Parathyroid adenoma (tissue), 2 donors: ENCODE measurements around the gene GJA9.

ENCODE experiments used
- H2AFZ ChIP-seq: fragments of 300-600 bp; sonication (generic); one replicate; pipeline ENCODE4 v1.7.0; 2017; ENCODE audit warnings: antibody characterized with exemption, mild to moderate bottlenecking
- H3K27ac ChIP-seq: fragments of 300-600 bp; sonication (generic); one replicate; pipeline ENCODE4 v1.7.0; 2017
- H3K27me3 ChIP-seq: fragments of 300-600 bp; sonication (generic); one replicate; pipeline ENCODE4 v1.7.0; 2017; ENCODE audit warnings: low read length; ENCODE audit not compliant: control insufficient read depth, insufficient read depth
- H3K36me3 ChIP-seq: fragments of 300-600 bp; sonication (generic); one replicate; pipeline ENCODE4 v1.7.0; 2017; ENCODE audit warnings: low read length; ENCODE audit not compliant: control insufficient read depth, insufficient read depth
- H3K4me1 ChIP-seq: fragments of 300-600 bp; sonication (generic); one replicate; pipeline ENCODE4 v1.7.0; 2017; ENCODE audit warnings: control low read depth
- H3K4me2 ChIP-seq: fragments of 300-600 bp; sonication (generic); one replicate; pipeline ENCODE4 v1.7.0; 2017; ENCODE audit warnings: low read length
- H3K4me3 ChIP-seq: fragments of 300-600 bp; sonication (generic); one replicate; pipeline ENCODE4 v1.7.0; 2017; ENCODE audit warnings: low read depth, low read length
- H3K79me2 ChIP-seq: fragments of 300-600 bp; sonication (generic); one replicate; pipeline ENCODE4 v1.7.0; 2017; ENCODE audit warnings: control low read depth
- H3K9ac ChIP-seq: fragments of 300-600 bp; sonication (generic); one replicate; pipeline ENCODE4 v1.7.0; 2017; ENCODE audit warnings: mild to moderate bottlenecking
- H3K9me3 ChIP-seq: fragments of 300-600 bp; sonication (generic); one replicate; pipeline ENCODE4 v1.7.0; 2017; ENCODE audit warnings: low read length; ENCODE audit not compliant: control insufficient read depth
- TF ChIP-seq, protein P1 (sequence below): fragments of 300-600 bp; sonication (generic); IDR thresholded peaks from one replicate; pipeline ENCODE4 v1.7.0; 2017; ENCODE audit warnings: antibody characterized with exemption, mild to moderate bottlenecking
- donor health status: primary hyperparathyroidism.

Gene GJA9

GRCh38 chr1:38834937-38835827 is 46.2 kb downstream of the GJA9 start:
- no peak overlapping the region for H2AFZ ChIP-seq
- no peaks in the 10 kb centered on the region for H3K36me3 ChIP-seq
- no peak overlapping the region for H3K9ac ChIP-seq
- H3K4me1 ChIP-seq: no peaks in the 10 kb centered on the region
- H3K27ac ChIP-seq: no peak overlapping the region
- H3K27me3 ChIP-seq: no peaks in the 10 kb centered on the region
- H3K79me2 ChIP-seq: no peaks in the 10 kb centered on the region
- no peak overlapping the region for H3K4me2 ChIP-seq
- TF ChIP-seq, protein P1, sequence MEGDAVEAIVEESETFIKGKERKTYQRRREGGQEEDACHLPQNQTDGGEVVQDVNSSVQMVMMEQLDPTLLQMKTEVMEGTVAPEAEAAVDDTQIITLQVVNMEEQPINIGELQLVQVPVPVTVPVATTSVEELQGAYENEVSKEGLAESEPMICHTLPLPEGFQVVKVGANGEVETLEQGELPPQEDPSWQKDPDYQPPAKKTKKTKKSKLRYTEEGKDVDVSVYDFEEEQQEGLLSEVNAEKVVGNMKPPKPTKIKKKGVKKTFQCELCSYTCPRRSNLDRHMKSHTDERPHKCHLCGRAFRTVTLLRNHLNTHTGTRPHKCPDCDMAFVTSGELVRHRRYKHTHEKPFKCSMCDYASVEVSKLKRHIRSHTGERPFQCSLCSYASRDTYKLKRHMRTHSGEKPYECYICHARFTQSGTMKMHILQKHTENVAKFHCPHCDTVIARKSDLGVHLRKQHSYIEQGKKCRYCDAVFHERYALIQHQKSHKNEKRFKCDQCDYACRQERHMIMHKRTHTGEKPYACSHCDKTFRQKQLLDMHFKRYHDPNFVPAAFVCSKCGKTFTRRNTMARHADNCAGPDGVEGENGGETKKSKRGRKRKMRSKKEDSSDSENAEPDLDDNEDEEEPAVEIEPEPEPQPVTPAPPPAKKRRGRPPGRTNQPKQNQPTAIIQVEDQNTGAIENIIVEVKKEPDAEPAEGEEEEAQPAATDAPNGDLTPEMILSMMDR: peak; percentile 53
- H3K9me3 ChIP-seq: no peaks in the 10 kb centered on the region
- H3K4me3 ChIP-seq: no peak overlapping the region

- H3K4me2 ChIP-seq: no peak overlapping the region
- H3K9ac ChIP-seq: no peak overlapping the region
- no peaks in the 10 kb centered on the region for H3K36me3 ChIP-seq
- H3K79me2 ChIP-seq: no peaks in the 10 kb centered on the region
- no peaks in the 10 kb centered on the region for H3K4me1 ChIP-seq
- H3K27ac ChIP-seq: no peak overlapping the region
- no peaks in the 10 kb centered on the region for H3K27me3 ChIP-seq
- no peak overlapping the region for H3K4me3 ChIP-seq
- H2AFZ ChIP-seq: no peak overlapping the region
- H3K9me3 ChIP-seq: no peaks in the 10 kb centered on the region
- TF ChIP-seq, protein P1: no peak
Measured at GRCh38 chr1:38834221-38834782, 47.1 kb downstream of the GJA9 start.

GRCh38 chr1:38833146-38833545 is 48.2 kb downstream of the GJA9 start:
- no peak overlapping the region for H2AFZ ChIP-seq
- no peaks in the 10 kb centered on the region for H3K79me2 ChIP-seq
- TF ChIP-seq, protein P1: no peak
- H3K4me2 ChIP-seq: no peak overlapping the region
- H3K4me1 ChIP-seq: no peaks in the 10 kb centered on the region
- no peak overlapping the region for H3K9ac ChIP-seq
- no peak overlapping the region for H3K4me3 ChIP-seq
- H3K9me3 ChIP-seq: no peaks in the 10 kb centered on the region
- H3K27ac ChIP-seq: no peak overlapping the region
- H3K36me3 ChIP-seq: no peaks in the 10 kb centered on the region
- H3K27me3 ChIP-seq: no peaks in the 10 kb centered on the region

DNA sequence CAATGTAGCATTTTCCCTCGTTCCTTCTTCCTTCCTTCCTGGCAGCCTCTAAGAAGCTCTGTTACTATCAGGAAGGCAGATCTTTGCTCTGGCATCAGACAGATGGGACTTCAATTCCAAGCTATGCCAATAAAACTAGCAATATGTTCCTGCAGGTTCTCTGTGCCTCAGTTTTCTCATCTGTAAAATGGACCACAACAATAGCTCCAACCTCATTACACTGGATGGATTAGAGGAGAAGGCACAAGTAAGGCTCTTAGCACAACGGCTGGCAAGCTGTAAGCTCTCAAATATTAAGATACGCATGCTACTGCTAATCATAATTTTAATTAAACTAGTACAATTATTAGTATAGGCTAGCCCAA is 49.0 kb downstream of the GJA9 start:
- H3K4me3 ChIP-seq: no peak overlapping the region
- H3K79me2 ChIP-seq: no peaks in the 10 kb centered on the region
- no peak overlapping the region for H3K9ac ChIP-seq
- H3K27me3 ChIP-seq: no peaks in the 10 kb centered on the region
- H2AFZ ChIP-seq: no peak overlapping the region
- H3K27ac ChIP-seq: no peak overlapping the region
- H3K36me3 ChIP-seq: no peaks in the 10 kb centered on the region
- no peaks in the 10 kb centered on the region for H3K9me3 ChIP-seq
- TF ChIP-seq, protein P1: no peak
- no peaks in the 10 kb centered on the region for H3K4me1 ChIP-seq
- no peak overlapping the region for H3K4me2 ChIP-seq
